GM23338 (cell line): ENCODE data around the gene GNRH2. TPM values are rescaled to one million over a fixed set of nuclear protein-coding genes. Genes with fewer than 3 reads are reported as not detected.

ENCODE experiments used
- ATAC-seq: fragments of 200-7000 bp; cut with Tn5 transposase; 3 replicates; pipeline ENCODE4 v1.9.1; 2020
- DNase-seq: peaks from one replicate; pipeline ENCODE4 v3.0.0-alpha.2; 2015; ENCODE audit warnings: low spot score
- H2AFZ ChIP-seq: fragments of 200-600 bp; sonication (generic); 2 replicates; pipeline ENCODE4 v1.8.0; 2016; ENCODE audit warnings: antibody characterized with exemption, mild to moderate bottlenecking, moderate library complexity
- H3F3A ChIP-seq: fragments of 200-600 bp; sonication (generic); replicated peaks from 2 replicates; pipeline ENCODE4 v1.8.0; 2017; ENCODE audit warnings: antibody characterized with exemption, mixed run types, low read depth
- H3K27ac ChIP-seq: fragments of 200-600 bp; sonication (generic); 2 replicates; pipeline ENCODE4 v1.6.1; 2016; ENCODE audit warnings: low read depth
- H3K27me3 ChIP-seq: fragments of 200-600 bp; sonication (generic); 2 replicates; pipeline ENCODE4 v1.8.0; 2016; ENCODE audit warnings: mild to moderate bottlenecking, mixed run types, moderate library complexity; ENCODE audit not compliant: insufficient read depth
- H3K36me3 ChIP-seq: fragments of 200-600 bp; sonication (generic); 2 replicates; pipeline ENCODE4 v1.8.0; 2016; ENCODE audit warnings: mild to moderate bottlenecking; ENCODE audit not compliant: insufficient read depth
- H3K4me1 ChIP-seq: fragments of 200-600 bp; sonication (generic); 2 replicates; pipeline ENCODE4 v1.8.0; 2016; ENCODE audit warnings: mild to moderate bottlenecking, moderate library complexity; ENCODE audit not compliant: insufficient read depth
- H3K4me2 ChIP-seq: fragments of 200-600 bp; sonication (generic); 2 replicates; pipeline ENCODE4 v1.7.1; 2017; ENCODE audit warnings: mixed run types
- H3K4me3 ChIP-seq: fragments of 200-600 bp; sonication (generic); 2 replicates; pipeline ENCODE4 v1.6.1; 2016; ENCODE audit warnings: mixed run types
- H3K79me2 ChIP-seq: fragments of 200-600 bp; sonication (generic); replicated peaks from 2 replicates; pipeline ENCODE4 v1.8.0; 2017; ENCODE audit warnings: mild to moderate bottlenecking; ENCODE audit not compliant: insufficient read depth
- H3K9me2 ChIP-seq: fragments of 200-600 bp; sonication (generic); 2 replicates; pipeline ENCODE4 v1.8.0; 2017; ENCODE audit not compliant: insufficient read depth
- H4K20me1 ChIP-seq: fragments of 200-600 bp; sonication (generic); replicated peaks from 2 replicates; pipeline ENCODE4 v1.8.0; 2017; ENCODE audit warnings: mild to moderate bottlenecking; ENCODE audit not compliant: insufficient read depth
- H3K27ac Mint-ChIP-seq: 2 replicates; pipeline ENCODE4 v1.8.0; 2020; ENCODE audit warnings: inconsistent platforms, mild to moderate bottlenecking, moderate library complexity, mixed read lengths
- H3K27me3 Mint-ChIP-seq: 3 replicates; pipeline ENCODE4 v1.8.0; 2022; ENCODE audit warnings: low read depth, mild to moderate bottlenecking, moderate library complexity, mixed read lengths, inconsistent platforms; ENCODE audit not compliant: insufficient read depth, poor library complexity
- H3K36me3 Mint-ChIP-seq: 3 replicates; pipeline ENCODE4 v1.8.0; 2021; ENCODE audit warnings: low read depth, mild to moderate bottlenecking, inconsistent platforms, moderate library complexity, mixed read lengths
- H3K4me1 Mint-ChIP-seq: 3 replicates; pipeline ENCODE4 v1.8.0; 2020; ENCODE audit warnings: mild to moderate bottlenecking, inconsistent platforms, mixed read lengths
- H3K4me3 Mint-ChIP-seq: 3 replicates; pipeline ENCODE4 v1.8.0; 2021; ENCODE audit warnings: moderate library complexity, mild to moderate bottlenecking, inconsistent platforms, mixed read lengths
- H3K9me3 Mint-ChIP-seq: 3 replicates; pipeline ENCODE4 v1.8.0; 2020; ENCODE audit warnings: moderate library complexity, mild to moderate bottlenecking, inconsistent platforms, mixed read lengths
- EZH2 ChIP-seq: fragments of 200-600 bp; sonication (generic); IDR thresholded peaks from one replicate; pipeline ENCODE4 v1.8.0; 2017; ENCODE audit warnings: antibody characterized with exemption, mild to moderate bottlenecking, low read depth; ENCODE audit not compliant: unreplicated experiment
- POLR2AphosphoS5 ChIP-seq: IDR thresholded peaks from 2 replicates; pipeline ENCODE4 v1.6.1; 2016; ENCODE audit warnings: antibody characterized with exemption, low read depth
- ZNF114 ChIP-seq: fragments of 250-450 bp; sonication (Bioruptor Pico); IDR thresholded peaks from 2 replicates; pipeline ENCODE4 v1.5.0; 2020; ENCODE audit warnings: mild to moderate bottlenecking, moderate library complexity
- ZNF331 ChIP-seq: fragments of 250-450 bp; sonication (Bioruptor Pico); IDR thresholded peaks from 2 replicates; pipeline ENCODE4 v1.5.0; 2020; ENCODE audit warnings: low read depth, mild to moderate bottlenecking, moderate library complexity
- ZNF462 ChIP-seq: fragments of 250-450 bp; sonication (Bioruptor Pico); IDR thresholded peaks from 2 replicates; pipeline ENCODE4 v1.5.0; 2020; ENCODE audit warnings: mild to moderate bottlenecking, moderate library complexity
- polyA plus RNA-seq: library from polyadenylated mRNA; unstranded; fragments of >200 nt; fragmentation: Nextera tagmentation; extraction: Ambion mirVana; gene quantifications from 2 replicates; pipeline ENCODE4 v1.2.1, GENCODE V29; 2016
- total RNA-seq: library from RNA; depleted of rRNA; stranded (reverse); fragments of >200 nt; shearing (Covaris generic); gene quantifications from 2 replicates; pipeline ENCODE4 v1.2.3, GENCODE V29; 2014
- TF ChIP-seq, protein P1 (sequence below): IDR thresholded peaks from 2 replicates; pipeline ENCODE4 v1.6.1; 2016; ENCODE audit warnings: antibody characterized with exemption
- TF ChIP-seq, protein P2 (sequence below): IDR thresholded peaks from one replicate; pipeline ENCODE4 v1.6.1; 2018; ENCODE audit warnings: antibody characterized with exemption; ENCODE audit not compliant: unreplicated experiment

The GNRH2 gene
- total and polyA plus RNA-seq, 2 experiments from 2014 or later, result not detected

- Histone ChIP-seq H3K27me3 (no peaks in the 10 kb centered on the region), H3K27ac (no peak overlapping the region), H3K4me1 (no peaks in the 10 kb centered on the region), H2AFZ (no peak overlapping the region), H3K79me2 (no peaks in the 10 kb centered on the region), H3K9me2 (no peaks in the 10 kb centered on the region), H3K4me2 (no peak overlapping the region), H3K4me3 (no peak overlapping the region), H4K20me1 (peaks cover 5% of the 10 kb centered on the region; the same call in 1 of the 2 replicates), H3K36me3 (peaks cover 24% of the 10 kb centered on the region), H3F3A (no peaks in the 10 kb centered on the region)
- H3K4me1 Mint-ChIP-seq, result no peaks in the 10 kb centered on the region
- DNase-seq (no peak), ATAC-seq (no peak)
- H3K27ac Mint-ChIP-seq, result no peak overlapping the region
- TF ChIP-seq, protein P1, sequence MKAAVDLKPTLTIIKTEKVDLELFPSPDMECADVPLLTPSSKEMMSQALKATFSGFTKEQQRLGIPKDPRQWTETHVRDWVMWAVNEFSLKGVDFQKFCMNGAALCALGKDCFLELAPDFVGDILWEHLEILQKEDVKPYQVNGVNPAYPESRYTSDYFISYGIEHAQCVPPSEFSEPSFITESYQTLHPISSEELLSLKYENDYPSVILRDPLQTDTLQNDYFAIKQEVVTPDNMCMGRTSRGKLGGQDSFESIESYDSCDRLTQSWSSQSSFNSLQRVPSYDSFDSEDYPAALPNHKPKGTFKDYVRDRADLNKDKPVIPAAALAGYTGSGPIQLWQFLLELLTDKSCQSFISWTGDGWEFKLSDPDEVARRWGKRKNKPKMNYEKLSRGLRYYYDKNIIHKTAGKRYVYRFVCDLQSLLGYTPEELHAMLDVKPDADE, result no peak
- no peak for TF ChIP-seq EZH2
- TF ChIP-seq, protein P2, sequence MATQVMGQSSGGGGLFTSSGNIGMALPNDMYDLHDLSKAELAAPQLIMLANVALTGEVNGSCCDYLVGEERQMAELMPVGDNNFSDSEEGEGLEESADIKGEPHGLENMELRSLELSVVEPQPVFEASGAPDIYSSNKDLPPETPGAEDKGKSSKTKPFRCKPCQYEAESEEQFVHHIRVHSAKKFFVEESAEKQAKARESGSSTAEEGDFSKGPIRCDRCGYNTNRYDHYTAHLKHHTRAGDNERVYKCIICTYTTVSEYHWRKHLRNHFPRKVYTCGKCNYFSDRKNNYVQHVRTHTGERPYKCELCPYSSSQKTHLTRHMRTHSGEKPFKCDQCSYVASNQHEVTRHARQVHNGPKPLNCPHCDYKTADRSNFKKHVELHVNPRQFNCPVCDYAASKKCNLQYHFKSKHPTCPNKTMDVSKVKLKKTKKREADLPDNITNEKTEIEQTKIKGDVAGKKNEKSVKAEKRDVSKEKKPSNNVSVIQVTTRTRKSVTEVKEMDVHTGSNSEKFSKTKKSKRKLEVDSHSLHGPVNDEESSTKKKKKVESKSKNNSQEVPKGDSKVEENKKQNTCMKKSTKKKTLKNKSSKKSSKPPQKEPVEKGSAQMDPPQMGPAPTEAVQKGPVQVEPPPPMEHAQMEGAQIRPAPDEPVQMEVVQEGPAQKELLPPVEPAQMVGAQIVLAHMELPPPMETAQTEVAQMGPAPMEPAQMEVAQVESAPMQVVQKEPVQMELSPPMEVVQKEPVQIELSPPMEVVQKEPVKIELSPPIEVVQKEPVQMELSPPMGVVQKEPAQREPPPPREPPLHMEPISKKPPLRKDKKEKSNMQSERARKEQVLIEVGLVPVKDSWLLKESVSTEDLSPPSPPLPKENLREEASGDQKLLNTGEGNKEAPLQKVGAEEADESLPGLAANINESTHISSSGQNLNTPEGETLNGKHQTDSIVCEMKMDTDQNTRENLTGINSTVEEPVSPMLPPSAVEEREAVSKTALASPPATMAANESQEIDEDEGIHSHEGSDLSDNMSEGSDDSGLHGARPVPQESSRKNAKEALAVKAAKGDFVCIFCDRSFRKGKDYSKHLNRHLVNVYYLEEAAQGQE, result no peak
- peaks cover 42% of the 10 kb centered on the region for H3K36me3 Mint-ChIP-seq
- peaks cover 2% of the 10 kb centered on the region for H3K27me3 Mint-ChIP-seq
- no peaks in the 10 kb centered on the region for H3K9me3 Mint-ChIP-seq
- no peak overlapping the region for H3K4me3 Mint-ChIP-seq
Measured at GRCh38 chr20:3011752-3012151, 31.7 kb upstream of the GNRH2 start.

- Histone ChIP-seq H3K36me3 (peaks cover 14% of the 10 kb centered on the region), H3K4me2 (no peak overlapping the region), H3K4me3 (no peak overlapping the region), H3K27me3 (no peaks in the 10 kb centered on the region), H3K79me2 (no peaks in the 10 kb centered on the region), H3K4me1 (no peaks in the 10 kb centered on the region), H4K20me1 (peaks cover 5% of the 10 kb centered on the region; the same call in 1 of the 2 replicates), H2AFZ (no peak overlapping the region), H3K9me2 (0 out of 2 replicates have a peak, but pooled peaks cover 5% of the 10 kb centered on the region), H3K27ac (no peak overlapping the region), H3F3A (no peaks in the 10 kb centered on the region)
- no peak overlapping the region for H3K4me3 Mint-ChIP-seq
- no peak overlapping the region for H3K27ac Mint-ChIP-seq
- H3K27me3 Mint-ChIP-seq, result peaks cover 2% of the 10 kb centered on the region
- no peaks in the 10 kb centered on the region for H3K4me1 Mint-ChIP-seq
- ATAC-seq (no peak), DNase-seq (no peak)
- peaks cover 43% of the 10 kb centered on the region for H3K36me3 Mint-ChIP-seq
- H3K9me3 Mint-ChIP-seq, result peaks cover 7% of the 10 kb centered on the region
- TF ChIP-seq ZNF462, result no peak
- TF ChIP-seq, protein P2, result no peak
- TF ChIP-seq EZH2, result no peak
- no peak for TF ChIP-seq ZNF114 (CRISPR knock-in tag)
- no peak for TF ChIP-seq POLR2AphosphoS5
- no peak for TF ChIP-seq ZNF331
Measured at GRCh38 chr20:3013771-3014170, 29.7 kb upstream of the GNRH2 start.
